Activated CD8-positive, alpha-beta memory T cell treated with anti-CD3 and anti-CD28 coated beads for 48 hours (primary cell): ENCODE measurements around the gene WWTR1.

Experiments
- DNase-seq, 3 experiments: peaks; one replicate each; pipeline ENCODE4 v3.0.0-alpha.2; 2020; ENCODE audit warnings: low read depth in 2 of 3, low spot score in 2 of 3

Gene WWTR1

DNA sequence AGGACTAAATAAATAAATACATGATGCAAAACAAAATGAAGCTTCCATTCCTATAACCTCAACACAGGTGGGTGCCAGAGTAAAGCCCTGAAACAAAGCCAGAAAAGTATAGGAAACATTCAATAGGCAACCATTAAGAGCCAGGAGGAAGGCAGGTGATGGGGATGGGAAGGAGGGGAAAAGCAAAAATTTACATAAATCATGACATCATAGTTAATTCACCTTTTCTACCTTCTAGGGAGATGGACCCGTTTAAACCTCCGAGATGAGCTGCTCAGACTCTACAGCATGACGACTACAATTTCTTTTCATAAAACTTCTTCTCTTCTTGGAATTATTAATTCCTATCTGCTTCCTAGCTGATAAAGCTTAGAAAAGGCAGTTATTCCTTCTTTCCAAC is 155.4 kb downstream of the WWTR1 start:
- no peak for DNase-seq

DNA sequence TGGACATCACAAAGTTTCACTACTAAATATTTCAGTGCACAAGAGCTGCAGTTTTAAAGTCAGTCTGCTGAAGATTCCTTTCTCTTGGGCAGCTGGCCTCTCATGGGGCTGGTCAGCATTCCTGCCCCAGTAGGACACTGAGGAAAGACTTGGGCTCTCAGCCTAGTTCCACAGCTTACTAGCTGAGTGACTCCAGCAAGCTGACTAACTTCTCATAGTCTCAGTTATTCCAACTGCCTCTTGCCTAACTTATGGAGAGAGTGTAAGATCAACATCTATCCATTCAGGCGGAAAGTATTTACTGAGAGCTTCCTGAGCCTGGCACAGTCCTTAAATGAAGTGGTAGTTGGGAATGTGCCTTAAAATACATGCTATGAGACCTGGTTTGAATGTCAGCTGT is 156.3 kb downstream of the WWTR1 start:
- DNase-seq, result no peak

DNA sequence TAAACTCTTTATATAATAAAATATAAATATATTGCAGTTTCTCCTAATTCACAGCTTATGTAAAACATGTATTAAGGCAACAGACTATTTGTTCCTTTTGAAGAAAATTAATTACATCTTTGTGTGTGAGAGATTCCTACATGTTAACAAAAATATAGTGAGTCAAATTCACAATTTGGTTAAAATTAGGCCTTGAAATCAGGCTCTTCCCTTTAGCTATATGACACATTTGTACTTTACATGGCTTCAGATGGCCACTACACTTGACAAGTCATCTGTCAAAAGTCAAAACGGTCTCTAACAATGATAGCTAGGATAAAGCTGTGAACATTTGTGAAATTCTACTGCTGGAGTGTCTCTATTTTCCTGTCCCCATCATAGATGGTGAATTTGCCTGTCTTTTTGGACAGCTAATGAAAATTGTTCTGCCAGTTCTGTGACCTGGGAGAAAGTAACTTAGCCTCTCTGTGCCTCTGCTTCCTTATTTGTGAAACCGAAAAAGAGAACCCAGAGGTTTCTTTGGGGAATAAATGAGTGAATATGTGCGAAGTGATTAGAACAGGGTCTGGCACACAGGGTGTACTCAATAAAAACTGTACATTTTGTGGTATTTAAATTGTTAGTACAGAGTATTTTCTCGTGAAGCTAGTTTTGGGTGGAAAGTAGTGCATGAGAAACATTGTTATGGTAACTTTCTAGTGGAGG is 159.7 kb downstream of the WWTR1 start:
- no peak for DNase-seq

GRCh38 chr3:149496891-149497290 is 160.9 kb downstream of the WWTR1 start:
- DNase-seq, result no peak

- no peak for DNase-seq
Measured at GRCh38 chr3:149495581-149496125, 162.2 kb downstream of the WWTR1 start.

DNA sequence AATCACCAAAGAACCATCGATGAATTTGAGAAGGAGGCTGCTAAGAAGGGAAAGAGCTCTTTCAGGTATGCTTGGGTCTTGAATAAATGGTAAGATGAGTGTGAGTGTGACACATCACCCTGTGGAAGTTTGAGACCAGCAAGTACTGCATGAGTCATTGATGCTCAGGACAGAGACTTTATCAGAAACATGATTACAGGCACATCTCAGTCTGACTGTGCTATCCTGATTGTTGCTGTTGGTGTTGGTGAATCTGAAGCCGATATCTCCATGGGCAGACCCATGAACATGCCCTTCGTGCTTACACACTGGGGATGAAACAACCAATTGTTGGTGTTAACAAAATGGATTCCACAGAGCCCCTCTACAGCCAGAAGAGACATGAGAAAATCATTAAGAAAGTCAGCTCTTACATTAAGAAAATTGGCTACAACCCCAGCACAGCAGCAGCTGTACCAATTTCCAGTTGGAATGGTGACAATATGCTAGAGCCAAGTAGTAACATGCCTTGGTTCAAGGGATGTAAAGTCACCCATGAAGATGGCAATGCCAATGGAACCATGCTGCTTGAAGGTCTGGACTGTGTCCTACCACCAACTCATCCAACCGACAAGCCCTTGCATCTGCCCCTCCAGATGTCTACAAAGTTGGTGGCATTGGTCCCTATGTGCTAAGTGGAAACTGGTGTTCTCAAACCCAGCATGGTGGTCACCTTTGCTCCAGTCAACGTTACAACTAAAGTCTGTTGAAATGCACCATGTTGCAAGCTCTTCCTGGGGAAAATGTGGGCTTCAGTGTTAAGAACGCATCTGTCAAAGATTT is 162.9 kb downstream of the WWTR1 start:
- no peak for DNase-seq

GRCh38 chr3:149494022-149494758 is 163.6 kb downstream of the WWTR1 start:
- no peak for DNase-seq

GRCh38 chr3:149493315-149494021 is 164.4 kb downstream of the WWTR1 start:
- no peak for DNase-seq

DNA sequence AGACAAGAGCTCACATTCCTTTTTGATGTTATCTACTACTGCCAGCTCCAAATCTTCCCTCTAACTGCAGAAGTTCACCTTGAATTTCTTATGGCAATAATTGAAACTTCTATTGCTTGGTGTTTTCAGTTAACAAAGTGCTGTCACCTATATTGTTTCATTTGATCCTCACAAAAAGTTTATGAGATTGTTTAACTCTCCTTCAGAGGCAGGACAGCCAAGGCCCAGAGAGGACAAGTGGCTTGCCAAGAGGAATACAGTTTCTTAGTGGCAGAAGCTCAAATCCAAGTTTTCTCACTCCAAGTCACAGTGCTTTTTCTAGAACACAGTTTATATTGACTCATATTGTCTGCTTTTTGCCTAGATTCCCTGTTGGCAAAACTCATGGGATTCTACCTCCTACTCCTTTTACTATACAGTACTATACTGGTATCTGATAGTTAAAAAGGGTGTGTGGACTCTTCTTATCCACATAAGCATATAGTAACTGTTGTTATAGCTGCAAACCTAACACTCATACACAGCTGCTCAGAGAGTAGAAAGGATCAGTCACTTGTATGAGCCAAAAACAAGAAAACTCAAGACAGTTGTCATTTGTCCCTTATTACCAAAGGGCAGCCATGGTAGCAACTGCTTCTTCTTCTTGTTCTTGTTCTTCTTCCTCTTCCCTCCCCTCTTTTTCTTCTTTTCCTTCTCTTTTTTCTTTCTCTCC is 167.4 kb downstream of the WWTR1 start:
- no peak for DNase-seq

- no peak for DNase-seq
Measured at GRCh38 chr3:149489060-149489690, 168.7 kb downstream of the WWTR1 start.

DNA sequence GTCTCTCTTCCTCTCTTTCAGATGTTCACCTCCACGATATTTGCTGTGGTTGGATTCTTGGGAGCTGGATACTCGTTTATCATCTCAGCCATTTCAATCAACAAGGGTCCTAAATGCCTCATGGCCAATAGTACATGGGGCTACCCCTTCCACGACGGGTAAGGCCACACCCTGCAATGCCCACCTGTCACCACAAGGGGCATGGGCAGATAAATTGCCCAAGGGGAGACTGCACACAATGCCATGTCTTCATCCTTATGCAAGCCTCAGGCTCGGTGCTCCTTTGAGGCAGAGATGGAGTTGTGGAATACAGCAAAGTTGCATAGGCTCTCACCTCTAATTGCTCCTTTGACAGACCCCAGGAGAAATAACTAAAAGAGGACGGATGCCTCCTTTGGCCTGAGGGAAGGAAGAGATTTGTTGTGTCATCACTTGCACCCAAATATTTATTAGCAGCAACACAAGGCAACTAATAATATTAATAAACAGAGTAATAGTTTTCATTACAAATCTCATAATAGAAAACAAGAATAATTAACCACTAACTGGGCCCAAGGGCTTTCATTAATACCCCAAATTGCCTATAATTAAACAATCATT is 170.1 kb downstream of the WWTR1 start:
- peak in 1 of 3 experiments; percentile 24 for DNase-seq

GRCh38 chr3:149486726-149487125 is 171.1 kb downstream of the WWTR1 start:
- DNase-seq, result no peak

GRCh38 chr3:149481491-149481890 is 176.3 kb downstream of the WWTR1 start:
- DNase-seq, result no peak

GRCh38 chr3:149481056-149481455 is 176.8 kb downstream of the WWTR1 start:
- DNase-seq, result no peak

- peak; percentile 6 to 36 (median 9) for DNase-seq
Measured at GRCh38 chr3:149480326-149481017, 177.4 kb downstream of the WWTR1 start.

- no peak for DNase-seq
Measured at GRCh38 chr3:149479621-149480325, 178.1 kb downstream of the WWTR1 start.

DNA sequence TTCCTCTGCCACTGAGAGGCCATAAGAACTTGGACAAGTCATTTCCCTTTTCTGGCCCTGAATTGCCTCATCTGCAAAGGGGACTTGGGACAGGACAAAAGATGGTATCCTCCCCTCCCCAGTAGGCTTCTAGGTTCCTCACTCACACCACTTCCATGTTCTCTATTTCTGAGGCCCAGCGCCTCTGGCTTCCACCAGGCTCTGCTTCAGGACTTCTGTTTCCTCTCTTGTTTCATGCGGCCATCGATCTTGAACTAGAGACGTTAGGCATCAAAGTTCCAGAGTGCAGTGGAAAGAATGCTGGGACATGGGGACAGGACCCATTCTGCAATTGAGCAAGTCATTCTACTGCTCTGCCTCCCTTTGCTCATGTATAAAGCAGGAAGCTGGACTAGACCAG is 181.6 kb downstream of the WWTR1 start:
- no peak for DNase-seq

DNA sequence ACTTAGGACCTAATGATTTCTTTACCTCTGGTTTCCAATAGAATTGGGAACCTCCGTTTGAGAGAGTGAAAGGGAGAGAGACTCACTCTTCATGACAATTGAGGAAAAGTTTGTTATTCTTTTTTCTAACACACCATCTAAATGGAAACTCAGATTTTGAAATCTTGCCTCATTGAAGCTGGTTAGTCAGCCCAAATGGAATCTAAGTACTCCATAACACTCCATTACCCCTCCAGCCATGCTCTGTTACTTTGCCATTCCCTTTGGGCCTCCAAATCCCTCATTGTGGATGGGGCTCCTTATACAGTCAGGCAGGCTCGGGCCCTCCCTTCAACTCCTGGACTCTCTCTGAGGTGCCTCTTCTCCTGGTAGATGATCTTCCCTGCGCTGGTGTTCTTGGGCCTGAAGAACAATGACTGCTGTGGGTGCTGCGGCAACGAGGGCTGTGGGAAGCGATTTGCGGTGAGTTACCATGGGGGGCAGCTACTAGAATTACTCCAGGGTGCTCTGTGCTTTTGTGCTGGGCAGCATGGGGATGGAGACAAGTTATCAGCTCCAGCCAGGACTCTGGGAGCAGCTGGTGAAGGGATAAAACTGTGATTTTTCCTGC is 182.3 kb downstream of the WWTR1 start:
- no peak for DNase-seq
